Measurements from ENCODE around the gene MCUB. TPM values are rescaled to one million over a fixed set of nuclear protein-coding genes. Genes with fewer than 3 reads are reported as not detected.

MCUB gene
- total and polyA plus RNA-seq, 2 of the 13 experiments (the other 11 are each of a cell fraction or from before 2014, with no cell fraction given): 0.95 to 2.2 TPM

- TF ChIP-seq ZNF513 (CRISPR knock-in tag; conservative IDR thresholded peaks at IDR 0.05): no peak
- no peak for TF ChIP-seq ZNF30 (CRISPR knock-in tag; IDR thresholded peaks at IDR 0.05)
- TF ChIP-seq MZF1 (CRISPR knock-in tag; IDR thresholded peaks at IDR 0.05; ENCODE audit: borderline replicate concordance): 0 out of 2 replicates have a peak, but pooled peaks have one; percentile 63
- TF ChIP-seq ZNF207 (IDR thresholded peaks at IDR 0.05; ENCODE audit: borderline replicate concordance): no peak
- 0 out of 2 replicates have a peak, but pooled peaks have one; percentile 35 for TF ChIP-seq CREB3 (CRISPR knock-in tag; IDR thresholded peaks at IDR 0.05)
- TF ChIP-seq TOE1 (CRISPR knock-in tag; IDR thresholded peaks at IDR 0.05): no peak
- 0 out of 2 replicates have a peak, but pooled peaks have one; percentile 52 for TF ChIP-seq ZNF572 (CRISPR knock-in tag; IDR thresholded peaks at IDR 0.05)
- 0 out of 2 replicates have a peak, but pooled peaks have one; percentile 79 for TF ChIP-seq POGK (CRISPR knock-in tag; conservative IDR thresholded peaks at IDR 0.05)
- no peak for TF ChIP-seq SRF (IDR thresholded peaks at IDR 0.05; ENCODE audit: low read depth, low read length)
- TF ChIP-seq ZNF737 (CRISPR knock-in tag; IDR thresholded peaks at IDR 0.05; ENCODE audit: borderline replicate concordance): no peak
- no peak for TF ChIP-seq UBTF (CRISPR knock-in tag; IDR thresholded peaks at IDR 0.05)
- TF ChIP-seq NBN (conservative IDR thresholded peaks at IDR 0.05): no peak
- TF ChIP-seq ELF4 (CRISPR knock-in tag; IDR thresholded peaks at IDR 0.05; ENCODE audit: borderline replicate concordance): no peak
- TF ChIP-seq SYNCRIP (IDR thresholded peaks at IDR 0.05; ENCODE audit: insufficient read depth, low read depth, low read length): no peak
- TF ChIP-seq KLF11 (CRISPR knock-in tag; IDR thresholded peaks at IDR 0.05): no peak
- TF ChIP-seq ZNF235 (CRISPR knock-in tag; IDR thresholded peaks at IDR 0.05; ENCODE audit: borderline replicate concordance): 0 out of 2 replicates have a peak, but pooled peaks have one; percentile 24
- TF ChIP-seq ZNF276 (CRISPR knock-in tag; IDR thresholded peaks at IDR 0.05; ENCODE audit: low read depth): 0 out of 2 replicates have a peak, but pooled peaks have one; percentile 49
- no peak for TF ChIP-seq RFX3 (CRISPR knock-in tag; IDR thresholded peaks at IDR 0.05)
- TF ChIP-seq ZMYM3 (CRISPR knock-in tag; IDR thresholded peaks at IDR 0.05): peak; percentile 34; the same call in 1 of the 2 replicates
Observed at GRCh38 chr4:109729117-109729717, 169.2 kb downstream of the MCUB start (continued).
